HepG2 (cell line): ENCODE measurements around the gene RERE. TPM values are rescaled to one million over a fixed set of nuclear protein-coding genes. Genes with fewer than 3 reads are reported as not detected.

ENCODE experiments used
- ATAC-seq: fragments of 200-7000 bp; cut with Tn5 transposase; 3 replicates; pipeline ENCODE4 v1.9.1; 2020; ENCODE audit warnings: mild to moderate bottlenecking, moderate library complexity
- BruUV-seq: library from RNA; stranded (reverse); fragments of 400-500 nt; replicated peaks from 2 replicates; lab custom pipeline; 2021; lab: Mats Ljungman, UMichigan
- CTCF ChIA-PET: fragments of 300-600 bp; formaldehyde crosslinking; extraction: SDS; loops from one replicate; lab custom pipeline; 2021; ENCODE audit warnings: low total read pairs, inconsistent platforms, low intra/inter-chr PET ratio; lab: Yijun Ruan, JAX
- POLR2A ChIA-PET: fragments of 350-600 bp; sonication (Branson Sonifier 250); formaldehyde crosslinking; loops from one replicate; lab custom pipeline; 2020; ENCODE audit warnings: antibody characterized with exemption, inconsistent platforms; lab: Yijun Ruan, JAX
- DNase-seq: peaks from one replicate; pipeline ENCODE4 v3.0.0-alpha.2; 2015; ENCODE audit warnings: low spot score
- FAIRE-seq: peaks from 3 replicates; lab custom pipeline; 2011; peaks lifted over from hg19 to GRCh38; lab: Jason Lieb, UNC
- H2AFZ ChIP-seq: one replicate; pipeline ENCODE4 v1.6.1; 2011; ENCODE audit warnings: low read length, inconsistent platforms
- H3K27ac ChIP-seq: fragments of 300-600 bp; 3 replicates; pipeline ENCODE4 v1.8.0; 2011; ENCODE audit warnings: mixed run types, mild to moderate bottlenecking, mixed read lengths, low read length, inconsistent platforms; ENCODE audit not compliant: insufficient read depth; ENCODE audit errors: extremely low read length
- H3K27me3 ChIP-seq, 2 experiments: fragments of 200-600 bp in 1 of 2; 2 replicates in 1 of 2; 3 replicates in 1 of 2; pipeline versions ENCODE4 v1.6.0 to v1.8.0; 2011; ENCODE audit warnings: low read length in 2 of 2, mild to moderate bottlenecking in 2 of 2, moderate library complexity in 2 of 2, inconsistent platforms in 1 of 2; ENCODE audit not compliant: insufficient read depth in 2 of 2, control insufficient read depth in 1 of 2
- H3K36me3 ChIP-seq, 2 experiments: fragments of 200-600 bp in 1 of 2; replicated peaks in 1 of 2; 2 replicates in 1 of 2; 3 replicates in 1 of 2; pipeline versions ENCODE4 v1.5.1 to v1.8.0; 2011; ENCODE audit warnings: low read length in 2 of 2, inconsistent platforms in 1 of 2; ENCODE audit not compliant: insufficient read depth in 2 of 2, control insufficient read depth in 1 of 2
- H3K4me1 ChIP-seq: 2 replicates; pipeline ENCODE4 v1.5.1; 2012; ENCODE audit warnings: low read length, inconsistent platforms; ENCODE audit not compliant: insufficient read depth
- H3K4me2 ChIP-seq: 2 replicates; pipeline ENCODE4 v1.6.0; 2011; ENCODE audit warnings: low read depth, low read length, inconsistent platforms
- H3K4me3 ChIP-seq, 3 experiments: fragments of 200-600 bp in 1 of 3; sonication (generic), shearing (Covaris generic) in 1 of 3; replicated peaks in 1 of 3; 2 replicates each; pipeline ENCODE4 v1.5.1; 2011 to 2016; ENCODE audit warnings: low read length in 3 of 3, inconsistent platforms in 2 of 3, low read depth in 2 of 3, mild to moderate bottlenecking in 2 of 3, control low read depth in 1 of 3, mixed read lengths in 1 of 3; ENCODE audit not compliant: insufficient read depth in 1 of 3
- H3K79me2 ChIP-seq: one replicate; pipeline ENCODE4 v1.6.1; 2011; ENCODE audit warnings: low read length, inconsistent platforms; ENCODE audit not compliant: insufficient read depth
- H3K9ac ChIP-seq: 2 replicates; pipeline ENCODE4 v1.6.0; 2011; ENCODE audit warnings: mild to moderate bottlenecking, low read depth, low read length, inconsistent platforms; ENCODE audit not compliant: insufficient read depth
- H3K9me3 ChIP-seq: 2 replicates; pipeline ENCODE4 v1.5.1; 2012; ENCODE audit warnings: mild to moderate bottlenecking, low read length
- H4K20me1 ChIP-seq: 2 replicates; pipeline ENCODE4 v1.6.0; 2011; ENCODE audit warnings: inconsistent platforms, mild to moderate bottlenecking, low read length, moderate library complexity; ENCODE audit not compliant: insufficient read depth
- ASH2L ChIP-seq: fragments of 300-600, 200-600 bp; sonication (generic); IDR thresholded peaks from 2 replicates; pipeline ENCODE4 v1.7.0; 2017; ENCODE audit warnings: low read depth, mild to moderate bottlenecking, moderate library complexity, mixed read lengths, low read length; ENCODE audit not compliant: insufficient read length
- CREM ChIP-seq, 2 experiments: sonication (generic) in 1 of 2; formaldehyde crosslinking in 1 of 2; IDR thresholded peaks; 2 replicates each; pipeline versions ENCODE4 v1.4.0 to v1.6.1; 2016 to 2020; ENCODE audit warnings: antibody characterized with exemption in 1 of 2, mild to moderate bottlenecking in 1 of 2, missing genetic modification reagents in 1 of 2
- FLYWCH1 ChIP-seq: sonication (generic); formaldehyde crosslinking; IDR thresholded peaks from 2 replicates; pipeline ENCODE4 v1.8.1; 2023; ENCODE audit warnings: mild to moderate bottlenecking, missing genetic modification reagents
- FOXC1 ChIP-seq: sonication (generic); formaldehyde crosslinking; IDR thresholded peaks from 2 replicates; pipeline ENCODE4 v1.8.0; 2022; ENCODE audit warnings: mild to moderate bottlenecking, missing genetic modification reagents, borderline replicate concordance
- FOXO4 ChIP-seq: sonication (generic); formaldehyde crosslinking; conservative IDR thresholded peaks from 2 replicates; pipeline ENCODE4 v1.8.1; 2023; ENCODE audit warnings: missing genetic modification reagents
- MIER2 ChIP-seq: IDR thresholded peaks from 2 replicates; pipeline ENCODE4 v1.6.1; 2016; ENCODE audit warnings: missing biosample characterization, missing genetic modification reagents
- NCOA2 ChIP-seq: sonication (generic); formaldehyde crosslinking; IDR thresholded peaks from 2 replicates; pipeline ENCODE4 v1.8.0; 2022; ENCODE audit warnings: inconsistent platforms
- SP1 ChIP-seq, 2 experiments: fragments of 450-650 bp in 1 of 2; sonication (generic) in 1 of 2; formaldehyde crosslinking in 1 of 2; IDR thresholded peaks; 2 replicates each; pipeline versions ENCODE4 v1.4.0 to v1.6.1; 2016 to 2020; ENCODE audit warnings: missing genetic modification reagents in 1 of 2
- ZBTB8A ChIP-seq: sonication (generic); formaldehyde crosslinking; IDR thresholded peaks from 2 replicates; pipeline ENCODE4 v1.4.0; 2020; ENCODE audit warnings: mild to moderate bottlenecking, low read depth, missing genetic modification reagents, borderline replicate concordance
- ZFYVE20 ChIP-seq: sonication (generic); formaldehyde crosslinking; IDR thresholded peaks from 2 replicates; pipeline ENCODE4 v1.8.0; 2023; ENCODE audit warnings: low read depth, mild to moderate bottlenecking, moderate library complexity, missing genetic modification reagents, borderline replicate concordance
- ZGPAT ChIP-seq: IDR thresholded peaks from 2 replicates; pipeline ENCODE4 v1.6.1; 2016; ENCODE audit warnings: mild to moderate bottlenecking
- ZHX2 ChIP-seq, 2 experiments: sonication (generic) in 1 of 2; formaldehyde crosslinking in 1 of 2; IDR thresholded peaks; 2 replicates each; pipeline versions ENCODE4 v1.6.1 to v1.9.0; 2014 to 2022; ENCODE audit warnings: antibody characterized with exemption in 1 of 2, borderline replicate concordance in 1 of 2, inconsistent platforms in 1 of 2, low read depth in 1 of 2, missing genetic modification reagents in 1 of 2
- ZNF234 ChIP-seq: sonication (generic); formaldehyde crosslinking; conservative IDR thresholded peaks from 2 replicates; pipeline ENCODE4 v1.5.1; 2020; ENCODE audit warnings: mild to moderate bottlenecking, missing genetic modification reagents
- ZNF768 ChIP-seq: sonication (generic); formaldehyde crosslinking; IDR thresholded peaks from 2 replicates; pipeline ENCODE4 v1.4.0; 2020; ENCODE audit warnings: missing genetic modification reagents
- WGBS: methylation state at CpG from one replicate; pipeline ENCODE4 v1.1.6; 2017; ENCODE audit warnings: low lambda C conversion rate; 5-methylcytosine and 5-hydroxymethylcytosine counted together
- in situ Hi-C: cut with HindIII; loops from 2 replicates; pipeline ENCODE4 v1.10.0; 2017; ENCODE audit warnings: low pct_unique_long_range_greater_than_20kb; ENCODE audit not compliant: extremely low pct_ligation_motif_present
- intact Hi-C: fragments of 100-400 bp; cut with micrococcal nuclease; formaldehyde crosslinking; loops from one replicate; pipeline ENCODE4 v1.10.0; 2022; ENCODE audit not compliant: unreplicated experiment
- polyA plus RNA-seq, 8 experiments: library from polyadenylated mRNA; depleted of rRNA in 3 of 8; stranded (reverse) in 7 of 8; unstranded in 1 of 8; fragments of >200 nt; fragmentation: Illumina TruSeq in 4 of 8; extraction: Trizol in 4 of 8; gene quantifications; 2 replicates each; pipeline versions ENCODE4 v1.2.1 to v1.2.3, GENCODE V29; 2011 to 2016; ENCODE audit warnings: low read depth in 4 of 8, missing spikeins in 1 of 8, mixed read lengths in 1 of 8; ENCODE audit not compliant: insufficient read depth in 1 of 8
- total RNA-seq, 5 experiments: library from RNA; depleted of rRNA; stranded (reverse); fragments of >200 nt; fragmentation: Illumina TruSeq; extraction: Trizol; gene quantifications; 2 replicates each; pipeline ENCODE4 v1.2.3, GENCODE V29; 2016; ENCODE audit warnings: low read depth in 1 of 5

RERE gene
- total and polyA plus RNA-seq, 2 of the 13 experiments (the other 11 are each of a cell fraction or from before 2014, with no cell fraction given) = 18.3 to 21.9 TPM

GRCh38 chr1:8384088-8384487 is 433.4 kb downstream of the RERE start:
- H3K9me3 ChIP-seq = no peaks in the 10 kb centered on the region
- DNase-seq (no peak), ATAC-seq (no peak), FAIRE-seq (no peak)
- CTCF ChIA-PET = no interaction called here
- no peak overlapping the region for H3K9ac ChIP-seq
- H3K27me3 ChIP-seq = no peaks in the 10 kb centered on the region
- no peak overlapping the region for H3K27ac ChIP-seq
- H3K36me3 ChIP-seq = peaks cover 24 to 44% of the 10 kb centered on the region in 2 experiments
- peaks cover 71% of the 10 kb centered on the region for H3K79me2 ChIP-seq
- no peak overlapping the region for H2AFZ ChIP-seq
- intact Hi-C loops (no loop called here), in situ Hi-C loops (no loop called here)
- POLR2A ChIA-PET = no interaction called here
- H3K4me2 ChIP-seq = no peak overlapping the region
- H3K4me1 ChIP-seq = peaks cover 8% of the 10 kb centered on the region
- no peak overlapping the region for H3K4me3 ChIP-seq
- H4K20me1 ChIP-seq = peaks cover 58% of the 10 kb centered on the region
- no TSS peak for BruUV-seq
- WGBS = 96% methylated on average over 6 of the region's 6 CpGs
- TF ChIP-seq ZGPAT (CRISPR knock-in tag) (no peak), MIER2 (no peak), ZBTB8A (no peak), ZFYVE20 (CRISPR knock-in tag) (no peak), SP1 (IDR thresholded peaks at IDR 0.05) (no peak), SP1 (CRISPR knock-in tag; IDR thresholded peaks at IDR 0.05) (no peak), FOXO4 (CRISPR knock-in tag) (no peak), ZHX2 (IDR thresholded peaks at IDR 0.05; ENCODE audit: low read depth) (no peak), ZHX2 (CRISPR knock-in tag; IDR thresholded peaks at IDR 0.05; ENCODE audit: borderline replicate concordance) (no peak), ZNF234 (CRISPR knock-in tag) (no peak), NCOA2 (CRISPR knock-in tag) (no peak), FOXC1 (CRISPR knock-in tag) (no peak), CREM (IDR thresholded peaks at IDR 0.05) (no peak), CREM (CRISPR knock-in tag; IDR thresholded peaks at IDR 0.05) (no peak), FLYWCH1 (no peak), ASH2L (no peak), ZNF768 (CRISPR knock-in tag) (no peak)
